Upper lobe of left lung (tissue), 4 donors: ENCODE measurements around the gene NPTXR.

Source experiments
- EP300 ChIP-seq, 4 donors: sonication (generic); formaldehyde crosslinking; IDR thresholded peaks; one replicate each; pipeline ENCODE4 v1.5.1; 2017; ENCODE audit warnings: antibody characterized with exemption in 4 of 4, control low read depth in 2 of 4
- POLR2A ChIP-seq, 4 donors: fragments of 450-650 bp; IDR thresholded peaks; one replicate each; pipeline ENCODE4 v1.5.1; 2016 to 2017; ENCODE audit warnings: antibody characterized with exemption in 4 of 4, mild to moderate bottlenecking in 2 of 4
- POLR2AphosphoS5 ChIP-seq, 2 donors: sonication (generic); formaldehyde crosslinking; IDR thresholded peaks; one replicate each; pipeline ENCODE4 v1.5.1; 2017; ENCODE audit warnings: antibody characterized with exemption in 2 of 2
- TF ChIP-seq, protein P1 (sequence below), 6 experiments: fragments of 450-650 bp in 4 of 6; fragments of 200-600 bp in 2 of 6; sonication (generic) in 2 of 6; IDR thresholded peaks; one replicate each; pipeline ENCODE4 v1.5.1; 2016 to 2019; ENCODE audit warnings: antibody characterized with exemption in 6 of 6

DNA sequence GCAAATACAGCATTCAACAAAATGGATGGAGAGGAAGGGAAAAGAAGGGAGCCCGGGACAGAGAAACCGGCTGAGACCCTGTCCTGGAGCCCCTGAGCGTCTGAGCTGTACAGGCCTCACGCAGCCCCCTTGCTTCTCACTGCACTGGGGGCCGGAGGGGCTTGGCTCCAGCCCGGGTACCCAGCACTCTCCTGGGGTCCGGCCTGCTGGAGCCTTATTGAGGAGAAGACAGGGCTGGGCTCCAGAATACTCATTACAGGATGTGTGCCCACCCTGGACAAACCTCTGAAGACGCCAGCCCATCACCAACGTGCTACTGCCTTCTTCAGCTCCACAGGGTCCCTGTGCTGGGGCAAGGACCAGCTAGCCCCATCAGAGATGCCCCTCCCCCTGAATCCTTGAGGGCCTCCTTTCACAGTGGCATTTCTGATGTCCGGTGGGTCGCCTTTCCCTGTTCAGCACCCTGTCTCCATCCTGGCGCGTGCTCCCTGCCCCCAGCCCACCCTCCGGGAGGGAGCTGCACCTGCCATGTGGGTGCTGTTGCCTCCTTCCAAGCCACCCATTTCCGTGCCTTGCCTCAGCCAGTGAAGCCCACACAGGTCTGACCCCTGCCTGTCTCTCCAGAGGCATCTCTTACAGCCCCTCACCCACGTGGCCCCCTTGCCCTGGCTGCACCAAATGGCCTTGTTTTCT, 73.4 kb downstream of the NPTXR start:
- TF ChIP-seq POLR2A (IDR thresholded peaks at IDR 0.05), result no peak
- TF ChIP-seq, protein P1, sequence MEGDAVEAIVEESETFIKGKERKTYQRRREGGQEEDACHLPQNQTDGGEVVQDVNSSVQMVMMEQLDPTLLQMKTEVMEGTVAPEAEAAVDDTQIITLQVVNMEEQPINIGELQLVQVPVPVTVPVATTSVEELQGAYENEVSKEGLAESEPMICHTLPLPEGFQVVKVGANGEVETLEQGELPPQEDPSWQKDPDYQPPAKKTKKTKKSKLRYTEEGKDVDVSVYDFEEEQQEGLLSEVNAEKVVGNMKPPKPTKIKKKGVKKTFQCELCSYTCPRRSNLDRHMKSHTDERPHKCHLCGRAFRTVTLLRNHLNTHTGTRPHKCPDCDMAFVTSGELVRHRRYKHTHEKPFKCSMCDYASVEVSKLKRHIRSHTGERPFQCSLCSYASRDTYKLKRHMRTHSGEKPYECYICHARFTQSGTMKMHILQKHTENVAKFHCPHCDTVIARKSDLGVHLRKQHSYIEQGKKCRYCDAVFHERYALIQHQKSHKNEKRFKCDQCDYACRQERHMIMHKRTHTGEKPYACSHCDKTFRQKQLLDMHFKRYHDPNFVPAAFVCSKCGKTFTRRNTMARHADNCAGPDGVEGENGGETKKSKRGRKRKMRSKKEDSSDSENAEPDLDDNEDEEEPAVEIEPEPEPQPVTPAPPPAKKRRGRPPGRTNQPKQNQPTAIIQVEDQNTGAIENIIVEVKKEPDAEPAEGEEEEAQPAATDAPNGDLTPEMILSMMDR (IDR thresholded peaks at IDR 0.05), result no peak
- no peak for TF ChIP-seq POLR2AphosphoS5 (IDR thresholded peaks at IDR 0.05)
- no peak for TF ChIP-seq EP300 (IDR thresholded peaks at IDR 0.05)
